ENCODE data around the gene LRRC14B.

Gene LRRC14B

DNA sequence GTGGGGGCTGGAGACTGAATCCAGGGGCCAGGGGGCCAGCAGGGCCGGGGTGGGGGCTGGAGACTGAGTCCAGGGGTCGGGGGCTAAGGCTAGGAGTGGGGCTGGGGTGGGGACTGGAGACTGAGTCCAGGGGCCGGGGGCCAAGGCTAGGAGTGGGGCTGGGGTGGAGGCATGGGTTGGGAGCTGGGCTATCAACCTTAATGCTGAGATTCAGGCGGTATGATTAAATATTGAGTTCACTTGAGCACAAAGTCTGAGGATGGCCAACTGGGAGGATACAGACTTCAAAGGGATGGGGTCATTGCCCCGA, 17.0 kb upstream of the LRRC14B start:
- no peak for DNase-seq (ENCODE audit: low read depth, low spot score)

DNA sequence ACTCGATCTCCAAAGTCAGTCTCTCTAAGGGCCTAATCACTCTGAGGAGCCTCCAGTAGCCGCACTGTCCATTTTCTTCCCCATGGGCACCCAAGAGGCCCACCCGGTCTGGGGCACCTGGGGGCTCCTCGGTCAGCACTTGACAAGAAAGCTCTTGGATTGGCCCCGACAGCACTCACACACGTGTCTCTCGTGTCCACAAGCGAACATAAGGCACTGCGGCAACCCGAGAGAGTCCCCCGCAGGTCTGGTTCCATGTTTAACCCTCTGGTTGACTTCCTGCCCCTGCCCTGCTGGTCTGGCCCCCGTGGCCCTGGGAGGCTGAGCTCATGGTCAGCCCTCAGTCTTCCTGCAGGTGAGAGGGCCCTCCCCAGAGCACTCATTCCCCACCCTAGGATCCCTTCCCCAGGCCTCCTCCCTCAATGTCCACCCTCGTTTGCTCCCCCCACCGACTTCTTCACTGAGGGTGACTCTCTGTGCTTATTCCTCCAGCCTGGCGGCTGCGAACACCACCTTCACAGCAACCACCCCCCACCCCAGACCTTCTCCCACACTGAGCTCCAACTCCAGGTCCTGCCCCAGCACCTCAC, 16.3 kb upstream of the LRRC14B start:
- DNase-seq (ENCODE audit: low read depth, low spot score) = no peak

DNA sequence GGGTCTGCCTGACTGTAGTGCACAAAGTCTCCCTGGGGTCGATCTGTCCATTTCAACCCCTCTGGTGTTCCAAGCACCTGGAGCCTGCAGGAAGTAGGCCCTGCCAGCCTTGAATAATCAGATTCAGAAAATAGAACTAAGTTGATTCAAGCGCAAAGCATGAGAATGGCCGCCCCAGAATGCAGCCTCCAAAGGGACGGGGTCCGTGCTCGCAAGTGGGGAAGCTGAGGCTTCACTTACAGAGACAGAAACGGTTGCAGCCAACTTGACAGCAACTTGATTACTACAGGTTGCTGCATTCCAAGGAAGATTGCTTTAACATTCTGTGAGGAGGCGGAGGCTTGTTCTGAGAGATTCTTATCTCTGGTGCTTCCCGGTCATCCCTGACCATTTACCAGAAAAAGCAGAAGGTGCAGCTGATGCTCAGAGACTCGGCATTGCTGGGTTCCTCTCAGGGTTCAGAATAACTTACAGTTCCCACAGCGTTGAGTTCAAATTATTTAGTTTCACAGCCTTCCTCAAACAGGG, 14.9 kb upstream of the LRRC14B start:
- no peak for DNase-seq (ENCODE audit: low read depth, low spot score)

DNA sequence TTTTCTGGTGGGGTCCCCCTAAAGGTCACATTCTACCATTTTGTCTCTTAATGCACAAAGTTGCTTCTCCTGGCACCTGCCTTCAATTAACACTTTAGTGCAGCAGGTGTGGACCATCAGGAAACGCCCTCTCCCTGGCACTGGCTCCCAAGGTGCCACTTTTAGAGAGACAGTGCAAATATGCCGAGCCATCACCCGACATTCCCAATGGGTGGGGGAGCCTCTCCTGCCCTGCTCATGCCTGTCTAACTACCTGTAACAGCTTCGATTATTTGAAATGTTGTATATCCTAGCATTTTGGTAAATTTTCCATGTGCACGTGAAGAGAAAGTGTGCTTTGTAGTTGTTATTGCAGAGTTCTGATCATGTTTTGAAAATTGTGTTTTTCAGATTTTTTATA, 13.2 kb upstream of the LRRC14B start:
- DNase-seq (ENCODE audit: low read depth, low spot score) = no peak

DNA sequence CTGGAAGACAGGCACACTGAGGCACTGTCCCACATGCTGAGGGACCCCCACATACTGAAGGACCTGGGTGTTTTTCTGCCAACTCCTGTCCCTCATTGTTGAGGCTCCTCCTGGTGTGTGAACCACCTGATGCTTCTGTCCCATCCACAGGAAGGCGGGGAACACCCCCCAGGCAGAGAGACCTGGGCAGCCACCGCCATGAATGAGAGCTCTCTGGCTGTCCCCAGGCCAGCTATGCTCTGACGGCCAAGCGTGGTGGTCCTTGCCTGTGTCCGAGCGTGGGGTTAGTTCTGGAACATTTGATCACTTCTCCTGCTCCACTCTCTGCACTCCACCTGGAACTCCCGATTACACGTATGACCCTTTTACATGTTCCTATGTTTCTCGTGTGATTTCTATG, 11.9 kb upstream of the LRRC14B start:
- no peak for DNase-seq (ENCODE audit: low read depth, low spot score)

DNA sequence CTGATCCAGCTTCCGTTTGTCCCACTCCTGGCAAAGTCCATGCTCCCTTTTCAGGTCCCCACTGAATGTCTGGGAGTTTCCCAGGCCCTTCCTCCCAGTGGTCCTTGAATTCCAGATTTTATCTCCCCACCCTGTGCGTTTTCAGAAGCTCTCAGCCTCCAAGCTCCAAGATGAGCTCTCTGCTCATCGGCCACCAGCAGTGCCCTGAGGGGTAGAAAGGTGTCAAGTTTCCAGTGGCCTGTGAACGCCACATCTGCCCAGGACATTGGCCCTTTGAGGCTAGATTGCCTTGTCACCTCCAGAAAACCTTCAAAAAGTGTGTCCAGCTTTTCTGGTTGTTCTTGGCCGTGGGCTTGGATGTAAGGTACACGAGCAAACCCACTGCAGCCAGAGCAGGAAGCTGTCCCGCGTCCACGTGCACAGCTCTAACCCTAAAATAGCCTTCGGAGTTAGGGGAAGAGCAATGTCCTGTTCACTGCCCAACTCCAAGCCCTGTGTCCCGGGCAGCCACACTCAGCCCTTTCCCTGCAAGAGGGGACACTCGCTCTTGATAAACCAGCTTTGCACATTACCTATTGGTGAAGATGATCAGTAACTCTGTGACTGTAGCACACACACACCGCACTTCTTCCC, 10.9 kb upstream of the LRRC14B start:
- no peak for DNase-seq (ENCODE audit: low read depth, low spot score)

DNA sequence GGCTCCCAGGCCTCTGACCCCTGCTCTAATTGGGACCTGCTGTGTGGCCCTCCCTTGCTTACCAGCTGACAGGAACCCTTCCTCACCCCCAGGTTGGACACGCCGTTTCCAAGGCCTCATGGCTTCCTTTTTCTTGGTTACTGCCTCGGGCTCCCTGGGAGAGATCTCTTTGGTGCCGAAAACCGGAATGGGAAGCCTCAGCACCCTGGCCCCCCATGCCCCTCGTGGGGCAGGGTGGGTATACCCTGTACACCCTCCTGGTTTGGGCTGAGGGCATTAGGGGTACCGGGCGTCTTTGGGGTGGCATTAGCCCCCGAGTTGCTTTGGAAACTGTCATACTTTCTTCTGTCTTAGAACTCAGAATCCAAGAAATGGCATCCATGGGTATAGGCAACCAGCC, 10.1 kb upstream of the LRRC14B start:
- DNase-seq (ENCODE audit: low read depth, low spot score) = no peak

DNA sequence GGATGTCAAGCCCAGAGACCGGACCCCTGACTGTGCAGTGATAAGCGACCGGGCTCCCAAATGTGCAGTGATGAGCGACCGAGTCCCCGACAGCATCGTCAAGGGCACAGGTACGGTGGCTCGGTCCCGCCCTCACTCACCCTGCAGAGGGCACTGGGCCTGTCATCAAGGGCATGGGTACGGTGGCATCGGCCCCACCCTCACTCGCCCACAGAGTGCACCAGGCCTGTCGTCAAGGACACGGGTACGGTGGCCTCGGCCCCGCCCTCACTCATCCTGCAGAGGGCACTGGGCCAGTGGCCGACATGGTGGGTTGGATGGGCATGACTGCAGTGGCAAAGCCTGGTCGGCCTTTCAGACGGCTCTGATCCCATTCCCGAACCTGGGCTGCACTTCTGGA, 9.7 kb upstream of the LRRC14B start:
- DNase-seq (ENCODE audit: low read depth, low spot score) = no peak

DNA sequence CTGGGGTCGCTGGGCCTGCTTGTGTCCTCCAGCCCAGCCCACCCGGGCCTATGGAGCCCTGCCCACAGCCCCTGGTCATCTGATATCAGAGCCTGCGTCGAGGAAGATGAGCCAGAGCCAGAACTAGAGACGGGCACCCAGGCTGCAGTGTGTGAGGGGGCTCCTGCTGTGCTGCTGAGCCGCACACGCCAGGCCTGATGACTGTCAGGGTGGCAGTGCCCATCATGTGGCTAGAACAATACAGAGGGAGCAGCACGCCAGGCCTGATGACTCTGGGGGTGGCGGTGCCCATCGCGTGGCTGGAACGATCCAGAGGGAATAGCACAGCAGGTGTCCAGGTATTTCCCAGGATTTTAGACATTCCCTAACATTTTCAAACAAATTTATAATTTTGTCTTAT, 9.2 kb upstream of the LRRC14B start:
- no peak for DNase-seq (ENCODE audit: low read depth, low spot score)

DNA sequence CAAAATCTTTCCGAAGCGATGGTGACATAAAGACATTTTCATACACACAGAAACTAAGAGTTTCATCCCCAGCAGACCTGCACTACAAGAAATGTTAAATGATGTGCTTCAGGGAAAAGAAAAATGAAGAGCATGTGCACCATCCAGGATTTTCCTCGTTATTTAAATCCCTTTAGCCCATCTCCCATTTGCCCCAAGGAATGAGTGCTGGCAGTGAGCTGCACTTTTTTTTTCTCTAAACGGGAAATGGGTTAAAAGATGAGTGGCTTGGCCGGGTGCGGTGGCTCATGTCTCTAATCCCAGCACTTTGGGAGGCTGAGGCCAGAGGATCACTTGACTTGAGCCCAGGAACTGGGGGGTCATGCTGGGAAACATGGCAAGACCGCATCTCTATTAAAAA, 6.8 kb upstream of the LRRC14B start:
- no peak for DNase-seq (ENCODE audit: low read depth, low spot score)

DNA sequence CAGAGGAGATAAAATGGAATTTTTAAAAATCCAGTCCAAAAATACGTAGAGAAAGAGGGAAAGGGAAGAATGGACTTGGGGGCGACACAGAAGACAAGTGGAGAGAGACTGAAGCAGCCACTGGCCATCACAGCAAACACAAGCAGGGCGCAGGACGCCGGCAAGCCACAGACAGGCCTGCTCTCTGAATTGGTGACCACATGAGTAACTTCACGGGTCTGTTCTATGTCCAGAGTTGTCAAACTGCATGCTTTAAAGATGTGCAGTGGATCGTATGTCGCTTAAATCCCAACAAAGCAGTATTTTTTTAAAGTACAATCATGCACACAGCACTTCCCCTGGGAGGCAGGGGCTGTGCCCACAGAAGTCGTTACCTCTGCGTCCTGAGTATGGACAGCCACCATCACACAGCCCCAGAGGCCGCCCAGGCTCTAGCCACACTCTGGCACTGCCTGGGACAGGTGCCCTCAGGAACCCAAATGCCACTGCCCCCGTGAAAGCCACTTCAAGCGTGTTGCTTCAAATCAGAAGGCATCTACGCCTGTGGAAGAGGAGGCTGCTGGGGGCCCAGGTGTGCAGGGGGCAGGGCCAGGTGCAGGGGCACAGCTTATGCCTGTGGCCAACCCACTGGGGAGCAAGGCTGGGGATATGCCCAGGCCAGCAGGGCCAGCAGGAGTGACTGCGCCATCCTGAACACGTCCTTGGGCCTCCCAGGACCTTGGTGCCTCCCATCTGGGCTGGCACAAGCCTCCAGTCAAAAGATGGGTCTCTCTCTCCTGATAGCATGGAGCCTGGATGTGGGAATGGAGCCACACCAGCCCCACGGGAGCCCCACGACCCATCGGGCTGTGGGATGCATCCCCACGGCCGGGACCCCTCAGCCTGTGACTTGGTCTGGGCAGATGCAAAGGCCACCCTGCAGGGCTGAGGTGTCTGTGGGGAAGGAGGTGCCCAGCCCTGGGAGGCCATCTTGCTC, 5.9 kb upstream of the LRRC14B start:
- DNase-seq (ENCODE audit: low read depth, low spot score) = no peak

DNA sequence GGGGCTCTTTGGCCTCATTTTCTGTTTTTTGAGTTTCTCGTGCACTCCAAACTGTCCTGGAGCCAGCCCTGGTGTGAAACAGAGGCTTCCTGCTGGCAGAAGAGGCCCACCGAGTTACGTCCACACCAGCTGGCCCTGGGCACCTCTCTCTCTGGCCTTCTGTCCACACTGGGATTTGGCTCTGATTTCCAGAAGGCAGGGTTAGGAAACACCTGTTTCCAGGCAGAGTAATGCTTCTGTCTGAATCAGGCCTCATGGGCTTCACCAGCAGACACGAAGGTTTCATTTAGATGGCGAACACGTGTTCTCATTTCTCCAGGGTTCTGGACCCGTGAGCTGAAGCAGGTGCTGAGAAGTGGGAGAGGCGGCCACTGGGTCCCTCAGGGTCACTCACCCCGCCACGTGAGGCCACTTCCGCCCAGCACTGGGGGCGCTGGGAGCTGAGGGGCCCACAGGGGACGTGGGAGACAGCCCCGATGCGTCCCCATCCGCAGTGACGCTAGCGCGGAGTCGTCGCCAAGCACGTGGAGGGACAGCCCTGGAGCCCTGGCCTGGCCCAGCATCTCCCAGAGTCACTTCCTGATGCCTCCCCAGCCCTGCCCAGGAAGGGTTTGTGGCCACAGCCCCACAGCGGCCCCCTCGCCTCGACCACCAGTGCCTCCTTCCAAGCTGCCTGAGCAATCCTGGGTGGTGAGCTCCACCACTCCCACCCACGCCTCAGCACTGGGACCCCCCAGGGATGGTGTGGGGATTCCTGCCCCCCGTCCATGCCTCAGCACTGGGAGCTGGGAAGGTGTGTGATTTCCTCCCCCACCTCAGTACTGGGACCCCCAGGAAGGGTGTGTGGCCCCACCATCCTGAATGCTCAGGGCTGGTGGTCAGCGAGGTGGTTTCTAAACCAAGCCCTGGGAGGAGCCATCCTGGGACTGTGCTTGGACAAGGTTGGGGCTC, 4.9 kb upstream of the LRRC14B start:
- DNase-seq (ENCODE audit: low read depth, low spot score) = no peak

DNA sequence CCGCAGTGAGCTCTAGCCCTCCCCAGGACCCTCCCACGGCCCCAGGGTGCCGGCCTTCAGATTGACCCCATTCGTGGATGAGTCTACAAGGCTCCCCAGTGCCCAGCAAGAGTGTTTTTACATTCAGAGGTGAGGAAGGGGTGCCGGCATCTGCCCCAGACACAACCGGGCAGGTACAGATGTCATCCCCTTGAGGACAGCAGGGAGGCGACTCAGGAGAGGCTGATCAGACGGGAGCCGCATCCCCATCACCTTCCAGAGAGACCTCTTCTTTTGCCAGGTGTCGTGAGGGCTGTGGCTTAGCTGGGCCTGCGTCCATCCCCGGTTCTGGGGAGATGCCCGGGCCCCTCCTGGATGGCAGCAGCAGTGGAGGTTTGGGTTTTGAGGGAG, 4.3 kb upstream of the LRRC14B start:
- no peak for DNase-seq (ENCODE audit: low read depth, low spot score)

DNA sequence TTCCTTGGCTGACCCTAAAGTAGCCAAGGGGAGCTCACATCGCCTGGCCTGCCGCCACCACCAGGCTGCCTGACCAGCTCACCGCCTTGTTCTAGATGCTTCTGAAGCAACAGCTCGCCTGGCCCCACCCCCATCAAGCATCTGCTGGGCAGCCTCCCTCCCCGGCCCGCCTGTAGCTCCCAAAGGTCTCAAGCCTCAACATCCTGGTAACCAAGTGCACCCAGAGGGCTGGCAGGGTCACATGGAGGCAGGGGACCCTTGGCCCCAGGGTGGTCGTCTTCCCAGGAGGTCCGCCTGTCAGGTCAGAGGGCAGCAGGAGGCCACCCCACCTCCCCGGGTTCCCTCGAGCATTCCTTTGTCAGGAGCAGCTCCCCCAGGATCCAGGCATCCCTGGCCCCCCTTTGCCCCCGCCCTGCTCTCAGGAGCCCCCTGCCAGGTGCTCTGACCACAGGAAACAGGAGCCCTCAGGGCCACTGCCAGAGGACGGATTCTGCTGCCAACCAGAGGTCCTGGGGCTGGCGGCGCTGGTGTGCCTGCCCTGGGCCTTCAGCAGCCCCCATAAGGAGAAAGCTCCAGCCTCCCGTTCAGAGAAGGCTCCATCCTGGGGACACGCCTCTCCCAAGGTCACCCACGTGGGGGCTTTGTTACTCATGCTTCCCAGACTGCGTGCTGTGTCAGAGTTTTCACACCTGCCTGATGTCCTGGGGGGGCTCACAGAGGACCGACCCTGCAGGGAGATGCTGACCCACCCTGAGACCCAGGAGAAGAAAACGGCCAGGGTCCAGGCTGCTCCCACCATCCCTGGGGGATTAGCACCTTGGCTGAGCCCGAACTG, 3.5 kb upstream of the LRRC14B start:
- DNase-seq (ENCODE audit: low read depth, low spot score) = no peak

DNA sequence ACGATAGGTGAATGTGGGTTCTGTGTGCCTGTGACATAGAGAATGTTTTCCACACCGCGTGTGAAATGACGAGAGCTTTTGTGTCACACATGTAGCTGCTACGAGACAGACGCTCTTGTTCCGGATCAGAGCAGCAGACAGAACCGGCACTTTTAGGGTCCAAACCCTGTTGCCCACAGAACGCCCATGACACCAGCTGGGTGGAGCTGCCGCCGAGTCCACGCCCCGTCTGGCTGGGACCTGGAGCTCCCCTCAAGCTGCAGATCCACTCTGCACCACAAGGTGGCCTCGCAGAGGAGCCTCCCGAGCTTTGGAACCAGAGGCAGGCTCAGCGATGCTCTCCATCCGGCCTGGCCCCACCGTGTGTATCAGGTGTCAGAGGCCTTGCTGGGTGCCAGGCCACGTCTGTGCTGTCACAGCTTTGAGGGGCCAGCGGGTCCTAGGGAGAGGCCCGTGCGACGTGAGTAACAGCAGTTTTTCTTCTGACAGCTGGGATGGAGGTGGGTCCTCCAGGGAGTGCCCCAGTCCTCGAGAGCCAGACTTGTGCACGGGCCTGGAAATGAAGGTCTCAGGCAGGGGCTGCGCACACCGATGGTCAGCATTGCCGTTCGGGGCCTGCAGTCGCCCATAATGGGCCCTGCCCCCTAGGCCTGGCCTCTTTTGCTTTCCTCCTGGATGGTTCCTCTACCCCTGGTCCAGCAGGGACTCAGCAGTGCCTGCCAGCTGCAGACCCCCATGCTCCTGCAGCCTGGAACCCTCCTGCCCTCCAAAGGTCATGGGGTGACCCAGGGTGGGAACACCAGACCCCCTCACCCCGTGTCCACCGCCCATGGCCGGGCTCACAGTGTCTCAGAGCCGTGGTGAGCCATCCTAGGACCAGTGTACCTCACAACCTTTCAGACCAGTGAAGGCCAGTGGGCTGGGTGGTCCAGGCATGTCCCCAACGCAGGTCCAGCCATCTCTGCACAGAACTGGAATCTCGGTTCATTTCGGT, 2.5 kb upstream of the LRRC14B start:
- DNase-seq (ENCODE audit: low read depth, low spot score) = peak; percentile 64

DNA sequence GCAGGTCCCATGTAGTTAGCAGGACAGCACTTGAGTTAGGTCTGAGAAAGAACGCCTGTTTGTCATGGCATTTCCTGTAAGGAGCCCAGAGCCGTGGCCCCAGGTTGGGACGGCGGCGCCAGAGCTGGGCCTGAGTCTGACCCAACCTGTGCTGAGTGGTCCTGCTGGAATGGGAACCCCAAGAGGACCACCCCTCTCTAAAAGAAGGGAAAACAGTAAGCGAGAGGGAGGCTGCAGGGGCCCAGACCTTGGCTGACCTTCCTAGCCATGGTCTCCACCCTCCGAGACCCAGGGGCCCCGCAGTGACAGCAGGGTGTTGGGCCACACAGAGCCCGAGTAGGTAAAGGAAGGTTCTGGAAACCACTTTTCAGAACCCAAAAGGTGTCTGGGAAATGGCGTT, 1.8 kb upstream of the LRRC14B start:
- no peak for DNase-seq (ENCODE audit: low read depth, low spot score)

DNA sequence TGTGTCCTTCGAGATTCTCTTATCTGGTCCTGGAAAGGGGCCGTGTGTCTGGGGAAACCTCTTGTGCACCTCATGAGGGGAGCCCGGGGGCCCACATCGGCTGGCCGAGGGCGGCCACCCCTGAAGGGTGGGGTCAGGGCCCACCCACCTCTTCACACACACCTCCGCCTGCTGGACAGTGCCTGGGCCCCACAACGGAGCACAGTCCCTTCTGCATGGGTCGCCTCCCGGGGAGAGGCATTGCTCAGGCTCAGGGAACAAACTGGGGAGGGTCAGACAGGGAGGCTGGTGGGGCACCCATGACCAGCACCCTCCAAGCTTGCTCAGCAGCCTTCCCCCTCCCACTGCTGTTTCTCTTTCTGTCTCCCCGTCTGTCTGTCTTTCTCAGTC, 1.3 kb upstream of the LRRC14B start:
- DNase-seq (ENCODE audit: low read depth, low spot score) = no peak

DNA sequence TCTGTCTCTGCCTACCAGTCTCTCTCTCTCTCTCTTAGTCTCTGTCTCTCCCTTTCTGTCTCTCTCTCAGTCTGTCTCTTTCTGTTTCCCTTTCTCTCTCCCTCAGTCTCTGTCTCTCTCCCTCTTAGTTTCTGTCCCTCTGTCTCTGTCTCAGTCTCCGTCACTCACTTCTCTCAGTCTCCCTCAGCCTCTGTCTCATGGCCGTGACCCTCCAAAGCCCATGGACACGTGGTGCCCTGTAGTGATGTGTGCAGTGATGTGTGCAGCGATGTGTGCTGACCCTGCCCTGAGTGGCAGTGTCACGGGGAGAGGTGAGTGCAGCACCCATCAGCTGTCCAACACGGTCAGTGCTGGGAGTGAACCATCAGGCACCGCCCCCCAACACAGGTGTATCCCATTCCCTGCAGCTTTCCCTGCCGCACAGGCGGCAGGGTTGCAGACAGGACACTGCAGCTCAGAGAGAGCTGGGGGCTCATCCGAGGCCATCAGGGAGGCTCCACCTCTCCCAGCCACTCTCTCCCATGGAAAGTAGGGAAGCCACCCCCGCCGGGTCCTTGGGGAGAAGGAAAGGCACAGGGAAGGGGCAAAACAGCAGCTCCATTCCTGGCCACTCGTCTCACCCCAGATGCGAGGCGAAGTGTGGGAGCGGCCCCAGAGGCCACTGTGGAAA, 794 bp upstream of the LRRC14B start:
- no peak for DNase-seq (ENCODE audit: low read depth, low spot score)
